ENCODE results near the gene FHIT. TPM values are rescaled to one million over a fixed set of nuclear protein-coding genes. Genes with fewer than 3 reads are reported as not detected.

The FHIT gene
- total RNA-seq, 2 donors from 2014 or later = 6.8 to 12.3 TPM

- Mint-ChIP-seq H3K4me1 (peaks cover 24% of the 10 kb centered on the region), H3K27ac (no peak overlapping the region), H3K9me3 (no peaks in the 10 kb centered on the region), H3K36me3 (ENCODE audit: low read depth) (no peaks in the 10 kb centered on the region), H3K27me3 (ENCODE audit: insufficient read depth) (no peaks in the 10 kb centered on the region), H3K4me3 (no peak overlapping the region)
- Histone ChIP-seq H3K27me3 (ENCODE audit: control insufficient read depth, insufficient read depth, low read length, poor library complexity, severe bottlenecking) (no peaks in the 10 kb centered on the region), H3K36me3 (ENCODE audit: control insufficient read depth, insufficient read depth, low read length) (no peaks in the 10 kb centered on the region), H3K9ac (ENCODE audit: extremely low read depth, low read length, poor library complexity, severe bottlenecking) (no peak overlapping the region), H3K4me1 (ENCODE audit: control insufficient read depth, insufficient read depth, low read length) (no peaks in the 10 kb centered on the region), H3K27ac (ENCODE audit: low read depth, low read length) (no peak overlapping the region), H3K4me3 (ENCODE audit: low read length) (no peak overlapping the region), H3K9me3 (ENCODE audit: control insufficient read depth, low read length) (no peaks in the 10 kb centered on the region)
- no peak for TF ChIP-seq CTCF (conservative IDR thresholded peaks at IDR 0.05)
- DNase-seq = no peak
- WGBS, 2 experiments (ENCODE audit: insufficient coverage in 1 of 2, insufficient read length in 1 of 2) = 92 to 95% methylated on average over 4 of the region's 4 CpGs
Measured at GRCh38 chr3:59992578-59992977, 1258.7 kb downstream of the FHIT start.

GRCh38 chr3:59990915-59991314 is 1260.3 kb downstream of the FHIT start:
- peaks cover 33% of the 10 kb centered on the region for H3K4me1 Mint-ChIP-seq
- H3K27me3 ChIP-seq (ENCODE audit: control insufficient read depth, insufficient read depth, low read length, poor library complexity, severe bottlenecking) = no peaks in the 10 kb centered on the region
- no peak overlapping the region for H3K4me3 ChIP-seq (ENCODE audit: low read length)
- H3K9me3 Mint-ChIP-seq = no peaks in the 10 kb centered on the region
- H3K9me3 ChIP-seq (ENCODE audit: control insufficient read depth, low read length) = no peaks in the 10 kb centered on the region
- H3K36me3 ChIP-seq (ENCODE audit: control insufficient read depth, insufficient read depth, low read length) = no peaks in the 10 kb centered on the region
- 96% methylated on average over 2 of the region's 2 CpGs; no CpG with 5 or more reads in 1 of the 2 experiments for WGBS, 2 experiments (ENCODE audit: insufficient coverage in 1 of 2, insufficient read length in 1 of 2)
- no peak for DNase-seq
- no peaks in the 10 kb centered on the region for H3K36me3 Mint-ChIP-seq (ENCODE audit: low read depth)
- H3K27ac Mint-ChIP-seq = no peak overlapping the region
- no peak overlapping the region for H3K4me3 Mint-ChIP-seq
- H3K4me1 ChIP-seq (ENCODE audit: control insufficient read depth, insufficient read depth, low read length) = no peaks in the 10 kb centered on the region
- no peak for TF ChIP-seq CTCF (conservative IDR thresholded peaks at IDR 0.05)
- no peaks in the 10 kb centered on the region for H3K27me3 Mint-ChIP-seq (ENCODE audit: insufficient read depth)
- no peak overlapping the region for H3K27ac ChIP-seq (ENCODE audit: low read depth, low read length)
- H3K9ac ChIP-seq (ENCODE audit: extremely low read depth, low read length, poor library complexity, severe bottlenecking) = no peak overlapping the region

GRCh38 chr3:59982510-59982909 is 1268.7 kb downstream of the FHIT start:
- TF ChIP-seq CTCF (conservative IDR thresholded peaks at IDR 0.05) = no peak
- peaks cover 26% of the 10 kb centered on the region for H3K4me1 Mint-ChIP-seq
- H3K27me3 Mint-ChIP-seq (ENCODE audit: insufficient read depth) = no peaks in the 10 kb centered on the region
- 69 to 83% methylated on average over 3 of the region's 3 CpGs for WGBS, 2 experiments (ENCODE audit: insufficient coverage in 1 of 2, insufficient read length in 1 of 2)
- no peaks in the 10 kb centered on the region for H3K36me3 Mint-ChIP-seq (ENCODE audit: low read depth)
- H3K4me1 ChIP-seq (ENCODE audit: control insufficient read depth, insufficient read depth, low read length) = no peaks in the 10 kb centered on the region
- no peak overlapping the region for H3K27ac Mint-ChIP-seq
- no peaks in the 10 kb centered on the region for H3K36me3 ChIP-seq (ENCODE audit: control insufficient read depth, insufficient read depth, low read length)
- H3K9me3 Mint-ChIP-seq = no peaks in the 10 kb centered on the region
- no peaks in the 10 kb centered on the region for H3K27me3 ChIP-seq (ENCODE audit: control insufficient read depth, insufficient read depth, low read length, poor library complexity, severe bottlenecking)
- DNase-seq = no peak
- no peaks in the 10 kb centered on the region for H3K9me3 ChIP-seq (ENCODE audit: control insufficient read depth, low read length)
- no peak overlapping the region for H3K4me3 Mint-ChIP-seq
- H3K9ac ChIP-seq (ENCODE audit: extremely low read depth, low read length, poor library complexity, severe bottlenecking) = no peak overlapping the region
- no peak overlapping the region for H3K27ac ChIP-seq (ENCODE audit: low read depth, low read length)
- no peak overlapping the region for H3K4me3 ChIP-seq (ENCODE audit: low read length)
